Psoas muscle (tissue), 8 donors: ENCODE measurements around the gene ZAR1. TPM values are rescaled to one million over a fixed set of nuclear protein-coding genes. Genes with fewer than 3 reads are reported as not detected.
"Not testable (repeated sequence)": the region's sequence is repeated elsewhere in the genome, so short reads cannot be mapped to it uniquely, and the experiment has no call there.

Source experiments
- ATAC-seq, 4 donors: fragments of 200-7000 bp; cut with Tn5 transposase; one replicate each; pipeline ENCODE4 v1.9.1; 2020; ENCODE audit warnings: moderate library complexity in 3 of 4, mild to moderate bottlenecking in 2 of 4
- DNase-seq, 2 donors: peaks; one replicate each; pipeline ENCODE4 v3.0.0-alpha.2; 2020
- H3K27ac ChIP-seq: fragments of 200-600 bp; one replicate; pipeline ENCODE4 v1.8.0; 2022
- H3K27me3 ChIP-seq, 3 donors: fragments of 200-600 bp in 1 of 3; one replicate each; pipeline versions ENCODE4 v1.6.1 to v1.8.0; 2013 to 2022; ENCODE audit warnings: low read length in 2 of 3, mild to moderate bottlenecking in 2 of 3, moderate library complexity in 1 of 3; ENCODE audit not compliant: insufficient read depth in 3 of 3
- H3K36me3 ChIP-seq, 2 donors: fragments of 200-600 bp in 1 of 2; one replicate each; pipeline versions ENCODE4 v1.6.1 to v1.8.0; 2013 to 2022; ENCODE audit warnings: low read depth in 1 of 2, mild to moderate bottlenecking in 1 of 2, moderate library complexity in 1 of 2; ENCODE audit not compliant: insufficient read depth in 1 of 2
- H3K4me1 ChIP-seq: fragments of 200-600 bp; one replicate; pipeline ENCODE4 v1.8.0; 2022
- H3K4me3 ChIP-seq: fragments of 200-600 bp; one replicate; pipeline ENCODE4 v1.8.0; 2022; ENCODE audit warnings: mild to moderate bottlenecking
- H3K9me3 ChIP-seq: fragments of 200-600 bp; one replicate; pipeline ENCODE4 v1.8.0; 2022
- WGBS, 3 donors: extraction: QIAGEN DNeasy Blood & Tissue Kit; methylation state at CpG; one replicate each; pipeline versions ENCODE4 v1.1.6 to v1.1.7; 2013; 5-methylcytosine and 5-hydroxymethylcytosine counted together
- intact Hi-C, 2 donors: fragments of 100-400 bp; cut with DNase I; formaldehyde crosslinking; loops; one replicate each; pipeline versions ENCODE4 v1.11.0 to v1.14.2; 2022
- polyA plus RNA-seq, 3 donors: library from polyadenylated mRNA; stranded (reverse); fragments of 200-250 nt; gene quantifications; one replicate each; pipeline ENCODE4 v1.2.3, GENCODE V29; 2013
- total RNA-seq, 4 donors: library from RNA; stranded (reverse); fragmentation: NEBNext Ultra II Directional in 2 of 4; extraction: Animal tissue kit (Norgen Biotek cat#: 25700) in 2 of 4; gene quantifications; one replicate each; pipeline versions ENCODE4 v1.2.1 to v1.2.4, GENCODE V29; 2021 to 2023
- TF ChIP-seq, protein P1 (sequence below): fragments of 200-600 bp; IDR thresholded peaks from one replicate; pipeline ENCODE4 v1.8.0; 2022; ENCODE audit warnings: antibody characterized with exemption
- donor health status: healthy with polysubstance abuse.
- donor health status: DM: no; HTN: no; CAD: no; lungs with moderate emphysema.
- donor health status: Bipolar disorder and iron deficiency.
- donor health status: healthy.
- donor health status: DM: yes; HTN: yes; CAD: no.
- donor health status: DM: no; HTN: no; CAD: no.
- donor health status: DM: no; HTN: no; CAD: no.
- donor health status: DM: yes; HTN: yes; CAD: no.

ZAR1 gene
- total and polyA plus RNA-seq, 7 donors: not detected

GRCh38 chr4:48450740-48451139 is 39.3 kb upstream of the ZAR1 start:
- H3K9me3 ChIP-seq: no peaks in the 10 kb centered on the region
- H3K27me3 ChIP-seq: no peaks in the 10 kb centered on the region
- TF ChIP-seq, protein P1, sequence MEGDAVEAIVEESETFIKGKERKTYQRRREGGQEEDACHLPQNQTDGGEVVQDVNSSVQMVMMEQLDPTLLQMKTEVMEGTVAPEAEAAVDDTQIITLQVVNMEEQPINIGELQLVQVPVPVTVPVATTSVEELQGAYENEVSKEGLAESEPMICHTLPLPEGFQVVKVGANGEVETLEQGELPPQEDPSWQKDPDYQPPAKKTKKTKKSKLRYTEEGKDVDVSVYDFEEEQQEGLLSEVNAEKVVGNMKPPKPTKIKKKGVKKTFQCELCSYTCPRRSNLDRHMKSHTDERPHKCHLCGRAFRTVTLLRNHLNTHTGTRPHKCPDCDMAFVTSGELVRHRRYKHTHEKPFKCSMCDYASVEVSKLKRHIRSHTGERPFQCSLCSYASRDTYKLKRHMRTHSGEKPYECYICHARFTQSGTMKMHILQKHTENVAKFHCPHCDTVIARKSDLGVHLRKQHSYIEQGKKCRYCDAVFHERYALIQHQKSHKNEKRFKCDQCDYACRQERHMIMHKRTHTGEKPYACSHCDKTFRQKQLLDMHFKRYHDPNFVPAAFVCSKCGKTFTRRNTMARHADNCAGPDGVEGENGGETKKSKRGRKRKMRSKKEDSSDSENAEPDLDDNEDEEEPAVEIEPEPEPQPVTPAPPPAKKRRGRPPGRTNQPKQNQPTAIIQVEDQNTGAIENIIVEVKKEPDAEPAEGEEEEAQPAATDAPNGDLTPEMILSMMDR: no peak
- no peak overlapping the region for H3K4me3 ChIP-seq
- no peak overlapping the region for H3K27ac ChIP-seq
- no peak for DNase-seq
- no peaks in the 10 kb centered on the region for H3K36me3 ChIP-seq
- no peak for ATAC-seq
- H3K4me1 ChIP-seq: no peaks in the 10 kb centered on the region
- 91 to 94% (median 92%) methylated on average over 3 of the region's 3 CpGs for WGBS, 3 donors
- intact Hi-C loops: no loop called here

DNA sequence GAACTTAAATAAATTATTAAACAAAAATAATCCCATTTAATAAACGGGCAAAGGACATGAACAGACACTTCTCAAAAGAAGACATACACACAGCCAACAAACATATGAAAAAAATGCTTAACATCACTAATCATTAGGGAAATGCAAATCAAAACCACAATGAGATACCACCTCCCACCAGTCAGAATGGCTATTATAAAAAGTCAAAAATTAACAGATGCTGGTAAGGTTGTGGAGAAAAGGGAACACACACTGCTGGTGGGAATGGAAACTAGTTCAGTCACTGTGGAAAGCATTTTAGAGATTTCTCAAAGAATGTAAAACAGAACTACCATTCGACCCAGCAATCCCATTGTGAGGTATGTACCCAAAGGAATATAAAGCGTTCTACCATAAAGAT is 38.4 kb upstream of the ZAR1 start:
- H3K27me3 ChIP-seq, H3K9me3 ChIP-seq, H3K4me1 ChIP-seq, intact Hi-C loops, H3K27ac ChIP-seq, H3K4me3 ChIP-seq, ATAC-seq, DNase-seq, H3K36me3 ChIP-seq: not testable (repeated sequence)
- 86 to 88% (median 87%) methylated on average over 3 of the region's 3 CpGs for WGBS, 3 donors

GRCh38 chr4:48454591-48454990 is 35.5 kb upstream of the ZAR1 start:
- intact Hi-C loops: no loop called here
- 89 to 92% (median 90%) methylated on average over 2 of the region's 2 CpGs for WGBS, 3 donors

GRCh38 chr4:48461000-48461399 is 29.1 kb upstream of the ZAR1 start:
- no peak for ATAC-seq
- Histone ChIP-seq H3K9me3 (peaks cover 3% of the 10 kb centered on the region), H3K4me3 (no peak overlapping the region), H3K4me1 (no peaks in the 10 kb centered on the region), H3K36me3 (no peaks in the 10 kb centered on the region), H3K27me3 (no peaks in the 10 kb centered on the region), H3K27ac (no peak overlapping the region)
- no peak for DNase-seq
- TF ChIP-seq, protein P1: no peak
- intact Hi-C loops: no loop called here

More at GRCh38 chr4:48454591-48454990, 35.5 kb upstream of the ZAR1 start:
- no peak overlapping the region for H3K27ac ChIP-seq
- DNase-seq (no peak), ATAC-seq (no peak)
- H3K36me3 ChIP-seq: no peaks in the 10 kb centered on the region
- TF ChIP-seq, protein P1: no peak
- no peaks in the 10 kb centered on the region for H3K9me3 ChIP-seq
- no peaks in the 10 kb centered on the region for H3K4me1 ChIP-seq
- no peaks in the 10 kb centered on the region for H3K27me3 ChIP-seq
- H3K4me3 ChIP-seq: no peak overlapping the region

DNA sequence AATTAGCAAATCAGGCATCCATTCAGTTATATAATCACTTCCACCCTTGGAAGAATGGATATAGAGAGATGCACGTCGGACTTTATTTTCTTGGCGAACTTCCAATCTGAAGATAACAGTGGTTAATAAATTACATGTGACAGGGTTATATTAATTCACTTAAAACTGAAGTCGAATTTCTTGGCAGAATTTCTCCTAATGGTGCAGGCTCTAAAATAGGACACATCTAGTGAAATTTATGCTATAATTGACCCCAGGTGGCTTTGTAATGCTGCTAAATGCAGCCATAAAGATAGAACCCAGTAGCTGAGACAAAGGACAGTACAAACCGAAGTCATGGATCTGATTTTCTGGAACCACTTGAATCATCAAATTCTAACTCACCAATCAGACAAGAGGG is 27.7 kb upstream of the ZAR1 start:
- Histone ChIP-seq H3K4me1 (no peaks in the 10 kb centered on the region), H3K4me3 (no peak overlapping the region), H3K9me3 (peaks cover 3% of the 10 kb centered on the region), H3K27me3 (no peaks in the 10 kb centered on the region), H3K27ac (no peak overlapping the region), H3K36me3 (no peaks in the 10 kb centered on the region)
- TF ChIP-seq, protein P1: no peak
- DNase-seq: no peak
- no peak for ATAC-seq
- intact Hi-C loops: no loop called here
- 43 to 50% (median 44%) methylated on average over 5 of the region's 5 CpGs for WGBS, 3 donors
